Measurements from ENCODE around the gene MAMLD1.

GRCh38 chrX:150352581-150352980 lies 10.5 kb upstream of the MAMLD1 start:
- no peak for TF ChIP-seq CTCF (IDR thresholded peaks at IDR 0.05)
- TF ChIP-seq POLR2A (IDR thresholded peaks at IDR 0.05) = no peak

Measured in Peyer's patch (tissue), 4 donors.